Ishikawa (cell line): ENCODE data around the gene FOXP1.

Experiments used
- CEBPB ChIP-seq: IDR thresholded peaks from 2 replicates; pipeline ENCODE4 v1.6.1; 2012
- MAX ChIP-seq: IDR thresholded peaks from 2 replicates; pipeline ENCODE4 v1.6.1; 2012
- RAD21 ChIP-seq: IDR thresholded peaks from 2 replicates; pipeline ENCODE4 v1.6.1; 2012; ENCODE audit warnings: low read depth
- TEAD4 ChIP-seq: IDR thresholded peaks from 2 replicates; pipeline ENCODE4 v1.6.1; 2012
- TF ChIP-seq, protein P1 (sequence below): IDR thresholded peaks from 2 replicates; pipeline ENCODE4 v1.6.1; 2012; ENCODE audit warnings: low read depth, mild to moderate bottlenecking

- TF ChIP-seq MAX (no peak), TEAD4 (no peak), RAD21 (no peak), CEBPB (no peak)
- TF ChIP-seq, protein P1, sequence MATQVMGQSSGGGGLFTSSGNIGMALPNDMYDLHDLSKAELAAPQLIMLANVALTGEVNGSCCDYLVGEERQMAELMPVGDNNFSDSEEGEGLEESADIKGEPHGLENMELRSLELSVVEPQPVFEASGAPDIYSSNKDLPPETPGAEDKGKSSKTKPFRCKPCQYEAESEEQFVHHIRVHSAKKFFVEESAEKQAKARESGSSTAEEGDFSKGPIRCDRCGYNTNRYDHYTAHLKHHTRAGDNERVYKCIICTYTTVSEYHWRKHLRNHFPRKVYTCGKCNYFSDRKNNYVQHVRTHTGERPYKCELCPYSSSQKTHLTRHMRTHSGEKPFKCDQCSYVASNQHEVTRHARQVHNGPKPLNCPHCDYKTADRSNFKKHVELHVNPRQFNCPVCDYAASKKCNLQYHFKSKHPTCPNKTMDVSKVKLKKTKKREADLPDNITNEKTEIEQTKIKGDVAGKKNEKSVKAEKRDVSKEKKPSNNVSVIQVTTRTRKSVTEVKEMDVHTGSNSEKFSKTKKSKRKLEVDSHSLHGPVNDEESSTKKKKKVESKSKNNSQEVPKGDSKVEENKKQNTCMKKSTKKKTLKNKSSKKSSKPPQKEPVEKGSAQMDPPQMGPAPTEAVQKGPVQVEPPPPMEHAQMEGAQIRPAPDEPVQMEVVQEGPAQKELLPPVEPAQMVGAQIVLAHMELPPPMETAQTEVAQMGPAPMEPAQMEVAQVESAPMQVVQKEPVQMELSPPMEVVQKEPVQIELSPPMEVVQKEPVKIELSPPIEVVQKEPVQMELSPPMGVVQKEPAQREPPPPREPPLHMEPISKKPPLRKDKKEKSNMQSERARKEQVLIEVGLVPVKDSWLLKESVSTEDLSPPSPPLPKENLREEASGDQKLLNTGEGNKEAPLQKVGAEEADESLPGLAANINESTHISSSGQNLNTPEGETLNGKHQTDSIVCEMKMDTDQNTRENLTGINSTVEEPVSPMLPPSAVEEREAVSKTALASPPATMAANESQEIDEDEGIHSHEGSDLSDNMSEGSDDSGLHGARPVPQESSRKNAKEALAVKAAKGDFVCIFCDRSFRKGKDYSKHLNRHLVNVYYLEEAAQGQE = no peak
Measured at GRCh38 chr3:70985572-70985971, 598.0 kb downstream of the FOXP1 start.
